Measurements from ENCODE around the gene GRIA3.

GRCh38 chrX:123184866-123185276 is 793 bp downstream of the GRIA3 start:
- TF ChIP-seq CTCF (IDR thresholded peaks at IDR 0.05) = no peak
- TF ChIP-seq POLR2AphosphoS5 (IDR thresholded peaks at IDR 0.05) = no peak
- no peak for TF ChIP-seq POLR2A (IDR thresholded peaks at IDR 0.05)
- TF ChIP-seq EP300 (IDR thresholded peaks at IDR 0.05) = no peak

All from sigmoid colon (tissue), 4 donors.